NCI-H524 (cell line): Measurements from ENCODE around the gene SLC26A8.
"Not testable (repeated sequence)": the region's sequence is repeated elsewhere in the genome, so short reads cannot be mapped to it uniquely, and the experiment has no call there.

ENCODE experiments used
- DNase-seq, 2 experiments: peaks; one replicate each; lab custom pipeline; 2025; lab: John Stamatoyannopoulos, UW

The SLC26A8 gene

DNA sequence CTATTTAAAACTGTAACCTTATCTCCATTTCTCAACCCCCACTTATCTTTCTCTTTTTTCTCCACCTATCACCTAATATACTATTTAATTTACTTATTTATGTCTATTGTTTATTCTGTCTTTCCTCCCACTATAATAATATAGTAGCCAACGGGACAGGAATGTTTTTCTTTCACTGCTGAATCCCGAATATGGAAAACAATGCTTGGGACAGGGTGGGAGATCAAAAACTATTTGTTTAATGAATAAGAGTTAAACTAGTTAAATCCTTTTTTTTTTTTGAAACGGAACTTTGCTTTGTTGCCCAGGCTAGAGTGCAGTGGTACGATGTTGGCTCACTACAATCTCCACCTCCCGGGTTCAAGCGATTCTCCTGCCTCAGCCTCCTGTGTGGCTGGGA, 109.9 kb downstream of the SLC26A8 start:
- DNase-seq: no peak

DNA sequence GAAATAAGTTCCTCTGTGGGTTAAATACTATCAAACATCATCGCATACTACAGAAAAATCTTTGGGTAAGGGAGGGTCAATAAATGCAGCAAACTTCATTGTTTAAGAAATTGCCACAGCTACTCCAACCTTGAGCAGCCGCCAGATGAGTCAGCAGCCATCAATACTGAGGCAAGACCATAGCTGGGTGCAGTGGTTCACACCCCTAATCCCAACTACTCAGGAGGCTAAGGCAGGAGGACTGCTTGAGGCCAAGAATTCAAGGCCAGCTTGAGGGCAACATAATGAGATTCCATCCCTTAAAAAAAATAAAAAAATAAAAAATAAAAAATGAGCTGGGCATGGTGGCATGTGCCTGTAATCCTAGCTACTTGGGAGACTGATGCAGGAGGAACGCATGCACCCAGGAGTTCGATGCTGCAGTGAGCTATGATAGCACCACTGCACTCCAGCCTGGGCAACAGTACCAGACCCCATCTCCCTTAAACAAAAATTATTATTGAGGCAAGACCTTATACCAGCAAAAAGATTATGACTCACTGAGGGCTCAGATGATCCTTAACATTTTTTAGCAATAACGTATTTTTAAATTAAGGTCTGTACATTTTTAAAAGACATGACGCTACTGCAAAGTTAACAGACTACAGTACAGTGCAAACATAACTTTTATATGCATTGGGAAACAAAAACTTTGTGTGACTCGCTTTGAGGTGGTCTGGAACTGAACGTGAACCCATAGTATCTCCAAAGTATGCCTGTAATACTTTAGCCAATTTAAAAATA, 112.4 kb downstream of the SLC26A8 start:
- DNase-seq: no peak

DNA sequence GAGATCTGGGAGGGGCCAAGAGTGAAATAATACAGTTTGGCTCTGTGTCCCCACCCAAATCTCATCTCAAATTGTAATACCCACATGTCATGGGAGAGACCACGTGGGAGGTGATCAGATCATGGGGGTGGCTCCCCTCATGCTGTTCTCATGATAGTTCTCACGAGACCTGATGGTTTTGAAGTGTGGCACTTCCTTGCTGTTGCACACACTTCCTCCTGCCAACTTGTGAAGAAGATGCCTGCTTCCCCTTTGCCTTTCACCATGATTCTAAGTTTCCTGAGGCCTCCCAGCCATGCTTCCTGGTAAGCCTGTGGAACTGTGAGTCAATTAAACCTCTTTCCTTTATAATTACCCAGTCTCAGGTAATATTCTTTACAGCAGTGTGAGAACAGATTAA, 114.9 kb downstream of the SLC26A8 start:
- DNase-seq: not testable (repeated sequence)

DNA sequence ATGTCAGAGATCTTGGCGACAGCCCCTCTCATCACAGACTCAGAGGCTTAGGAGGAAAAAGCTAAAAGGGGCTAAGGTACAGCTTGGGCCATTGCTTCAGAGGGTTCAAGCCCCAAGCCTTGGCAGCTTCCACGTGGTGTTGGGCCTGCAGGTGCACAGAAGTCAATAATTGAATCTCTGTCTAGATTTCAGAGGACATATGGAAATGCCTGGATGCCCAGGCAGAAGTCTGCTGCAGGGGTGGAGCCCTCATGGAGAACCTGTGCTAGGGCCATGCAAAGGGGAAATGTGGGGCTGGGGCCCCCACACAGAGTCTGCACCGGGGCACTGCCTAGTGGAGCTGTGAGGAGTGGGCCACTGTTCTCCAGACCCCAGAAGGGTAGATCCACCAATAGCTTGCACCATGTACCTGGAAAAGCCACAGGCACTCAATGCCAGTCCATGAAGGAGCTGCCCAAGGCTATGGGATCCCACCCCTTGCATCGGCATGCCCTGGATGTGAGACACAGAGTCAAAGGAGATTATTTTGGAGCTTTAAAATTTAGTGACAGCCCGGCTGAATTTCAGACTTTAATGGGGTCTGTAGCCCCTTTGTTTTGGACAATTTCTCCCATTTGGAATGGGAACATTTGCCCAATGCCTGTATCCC, 115.6 kb downstream of the SLC26A8 start:
- DNase-seq: not testable (repeated sequence)

DNA sequence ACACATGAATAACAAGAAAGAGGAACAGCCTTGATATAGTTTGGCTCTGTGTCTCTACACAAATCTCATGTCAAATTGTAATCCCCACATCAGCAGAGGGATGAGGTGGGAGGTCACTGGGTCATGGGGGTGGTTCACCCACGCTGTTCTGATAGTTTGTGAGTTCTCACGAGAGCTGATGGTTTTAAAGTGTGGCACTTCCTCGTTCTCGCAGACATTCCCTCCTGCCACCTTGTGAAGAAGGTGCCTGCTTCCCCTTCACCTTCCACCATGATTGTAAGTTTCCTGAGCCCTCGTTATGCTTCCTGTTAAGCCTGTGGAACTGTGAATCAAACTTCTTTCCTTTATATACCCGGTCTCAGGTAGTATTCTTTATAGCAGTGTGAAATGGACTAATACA, 116.7 kb downstream of the SLC26A8 start:
- no peak for DNase-seq

DNA sequence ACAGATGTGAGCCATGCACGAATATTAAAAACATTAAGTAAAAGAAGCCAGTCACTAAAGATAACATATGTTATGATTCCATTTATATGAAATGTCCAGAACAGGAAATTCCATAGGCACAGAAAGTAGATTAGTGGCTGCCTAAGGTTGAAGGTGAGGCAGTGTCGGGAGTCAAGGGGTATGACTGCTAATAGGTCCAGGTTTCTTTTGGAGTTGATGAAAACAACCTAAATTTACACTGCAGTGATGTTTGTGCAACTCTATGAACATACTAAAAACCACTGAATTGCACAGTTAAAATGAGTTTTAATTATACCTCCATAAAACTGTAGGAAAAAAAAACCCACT, 118.0 kb downstream of the SLC26A8 start:
- no peak for DNase-seq

DNA sequence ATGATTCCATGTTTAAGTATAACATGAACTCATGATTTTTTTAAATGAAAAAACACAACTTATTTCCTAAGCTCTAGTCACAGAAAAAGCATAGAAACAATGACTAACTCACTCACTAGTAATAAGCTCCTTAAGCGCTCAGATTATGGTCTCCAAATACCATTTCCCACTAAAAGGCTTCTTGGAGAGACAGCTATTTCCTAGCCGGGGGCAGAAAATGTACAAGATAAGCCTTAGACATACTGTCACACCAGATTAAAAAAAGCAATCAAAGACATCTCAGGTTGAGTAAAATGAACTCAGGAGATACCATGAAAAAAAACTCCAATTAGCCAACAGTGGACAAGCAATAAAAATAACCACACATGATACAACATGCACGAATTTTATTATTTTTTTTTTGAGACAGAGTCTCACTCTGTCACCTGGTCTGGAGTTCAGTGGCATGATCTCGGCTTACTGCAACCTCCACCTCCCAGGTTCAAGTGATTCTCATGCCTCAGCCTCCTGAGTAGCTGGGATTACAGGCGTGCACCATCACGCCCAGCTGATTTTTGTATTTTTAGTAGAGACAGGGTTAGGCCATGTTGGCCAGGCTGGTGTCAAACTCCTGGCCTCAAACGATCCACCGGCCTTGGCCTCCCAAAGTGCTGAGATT, 118.5 kb downstream of the SLC26A8 start:
- no peak for DNase-seq

DNA sequence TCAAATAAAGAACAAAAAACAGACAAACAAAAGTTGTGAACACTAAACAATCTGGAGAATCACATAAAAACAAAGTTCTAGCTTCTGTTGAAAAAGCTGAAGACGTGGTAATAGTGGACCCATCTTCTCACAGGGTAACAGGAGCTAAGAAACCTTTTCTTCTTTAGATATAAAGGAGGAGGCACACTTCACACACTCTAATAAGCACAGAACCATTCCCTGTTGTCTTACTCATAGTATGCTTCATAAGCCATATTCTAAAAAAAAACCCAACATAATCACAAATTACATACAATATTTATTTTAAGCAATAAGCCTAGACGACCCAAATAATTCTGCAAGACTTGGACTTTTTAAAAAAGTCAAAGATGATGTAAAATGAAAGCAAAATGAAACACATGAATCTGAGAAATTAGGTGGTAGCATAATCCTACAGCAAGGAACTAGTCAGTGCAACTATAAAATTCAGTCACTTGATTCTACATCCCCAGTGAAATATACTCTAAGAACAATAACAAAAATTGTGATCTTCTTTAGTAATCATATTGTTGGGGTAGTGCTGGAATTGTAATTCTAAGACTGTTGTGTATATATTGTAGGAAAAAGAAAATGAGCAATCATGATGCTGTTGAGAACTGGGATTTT, 119.2 kb downstream of the SLC26A8 start:
- DNase-seq: no peak

DNA sequence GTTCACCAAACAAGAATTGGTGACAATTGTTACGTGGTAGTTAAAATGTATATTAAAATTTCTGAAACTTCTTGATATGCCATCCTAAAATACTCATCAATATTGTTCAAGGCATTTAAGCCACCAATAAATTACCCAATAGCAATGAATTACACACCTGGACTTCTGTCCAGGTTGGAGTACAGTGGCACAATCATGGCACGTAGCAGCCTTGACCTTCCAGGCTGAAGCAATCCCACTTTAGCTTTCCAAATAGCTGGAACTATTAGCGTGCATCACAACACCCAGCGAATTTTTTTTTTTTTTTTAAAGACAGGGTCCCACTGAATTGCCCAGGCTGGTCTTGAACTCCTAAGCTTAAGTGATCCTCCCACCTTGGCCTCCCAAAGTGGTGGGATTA, 120.8 kb downstream of the SLC26A8 start:
- no peak for DNase-seq

DNA sequence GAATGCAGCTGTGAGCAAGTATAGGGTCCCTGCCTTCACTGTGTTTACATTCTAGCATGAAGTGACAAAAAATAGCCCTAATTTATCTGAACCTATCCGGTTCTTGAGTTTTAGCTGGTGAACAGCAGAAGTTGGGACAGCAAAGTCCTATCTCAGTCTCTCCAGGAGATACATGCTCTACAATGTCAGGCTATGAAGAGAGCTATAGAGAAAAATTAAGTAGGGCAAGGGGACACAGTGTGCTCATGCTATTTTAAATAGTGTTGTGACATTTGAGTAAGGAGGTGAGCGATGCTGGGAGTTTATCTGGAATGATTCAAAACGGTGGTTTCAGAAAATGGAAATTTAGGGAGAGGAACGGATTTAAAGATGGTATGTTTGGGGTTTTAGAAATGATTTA, 124.0 kb downstream of the SLC26A8 start:
- no peak for DNase-seq

DNA sequence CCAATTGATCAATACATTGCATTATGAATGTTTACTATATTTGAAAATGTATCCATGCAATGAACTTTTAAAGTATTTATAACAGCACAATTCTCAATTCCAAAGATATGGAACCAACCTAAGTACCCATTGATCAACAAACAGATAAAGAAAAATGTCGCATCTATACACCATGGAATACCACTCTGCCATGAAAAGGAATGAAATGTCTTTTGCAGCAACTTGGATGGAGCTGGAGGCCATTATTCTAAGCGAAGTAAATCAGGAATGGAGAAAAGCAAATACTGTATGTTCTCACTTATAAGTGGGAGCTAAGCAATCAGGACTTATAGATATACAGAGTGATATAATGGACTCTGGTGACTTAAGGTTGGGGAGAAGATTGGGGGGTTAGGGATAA, 126.4 kb downstream of the SLC26A8 start:
- no peak for DNase-seq

DNA sequence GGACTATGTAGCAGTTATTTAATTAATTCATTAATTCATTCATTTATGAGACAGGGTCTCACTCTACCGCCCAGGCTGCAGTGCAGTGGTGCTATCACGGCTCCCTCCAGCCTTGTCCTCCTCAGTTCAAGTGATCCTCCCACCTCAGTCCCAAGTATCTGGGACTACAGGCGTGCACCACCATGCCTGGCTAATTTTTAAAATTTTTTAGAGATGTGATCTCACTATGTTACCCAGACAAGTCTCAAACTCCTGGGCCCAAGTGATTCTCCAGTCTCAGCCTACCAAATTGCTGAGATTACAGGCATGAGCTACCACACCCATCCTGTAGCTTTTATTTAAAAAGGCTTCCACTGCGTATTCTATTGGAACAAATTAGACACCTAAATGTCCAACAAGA, 127.0 kb downstream of the SLC26A8 start:
- DNase-seq: no peak

DNA sequence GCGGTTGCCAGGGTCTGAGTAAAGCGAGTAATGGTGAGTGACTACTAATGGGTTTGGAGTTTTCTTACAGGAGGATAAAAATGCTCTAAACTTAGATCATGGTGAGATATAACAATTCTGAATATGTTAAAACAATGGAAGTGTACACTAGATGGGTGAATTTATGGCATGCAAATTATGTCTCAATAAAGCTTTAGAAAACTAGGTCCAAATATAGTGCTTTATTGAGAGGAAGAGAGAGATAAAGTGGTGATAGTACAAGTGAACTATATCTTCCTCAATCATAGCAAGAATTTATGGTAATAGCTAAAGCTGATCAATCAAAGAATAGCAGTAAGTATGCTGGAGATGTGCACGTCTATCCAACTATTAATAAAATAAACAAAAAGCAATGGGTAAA, 127.4 kb downstream of the SLC26A8 start:
- DNase-seq: no peak

DNA sequence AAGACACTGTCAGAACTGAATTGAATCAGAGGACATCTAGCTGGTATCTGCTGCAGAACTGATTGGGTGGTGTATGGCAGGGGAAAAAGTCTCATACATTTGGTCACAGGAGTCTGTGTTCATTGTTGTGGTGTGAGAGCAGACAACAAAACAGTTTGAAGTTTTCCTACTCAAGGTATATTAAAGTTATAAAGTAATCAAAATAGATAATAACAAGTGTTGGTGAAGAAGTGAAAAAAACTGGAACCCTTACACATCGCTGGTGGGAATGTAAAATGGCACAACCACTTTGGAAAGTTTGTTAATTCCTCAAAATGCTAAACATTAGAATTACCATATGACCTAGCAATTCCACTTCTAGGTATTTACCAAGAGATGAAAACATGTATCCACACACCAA, 128.2 kb downstream of the SLC26A8 start:
- no peak for DNase-seq

DNA sequence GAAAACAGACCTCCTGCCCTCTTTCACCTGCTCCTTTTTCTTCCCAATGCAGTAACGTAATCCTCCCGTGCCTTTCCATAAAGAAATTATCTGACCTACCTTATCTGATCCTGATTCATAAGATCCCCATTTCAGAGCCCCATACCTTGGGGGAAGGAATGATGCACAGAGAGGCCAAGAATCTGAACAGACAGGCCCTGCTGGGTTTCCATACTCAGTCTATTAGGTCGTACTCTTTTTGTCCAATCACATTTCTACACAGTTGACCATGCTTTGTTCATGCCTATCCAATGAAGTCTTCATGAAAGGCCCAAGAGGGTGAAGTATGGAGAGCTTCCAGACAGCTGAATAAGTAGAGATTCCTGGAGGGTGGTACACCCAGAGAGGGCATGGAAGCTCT, 128.9 kb downstream of the SLC26A8 start:
- DNase-seq: no peak

DNA sequence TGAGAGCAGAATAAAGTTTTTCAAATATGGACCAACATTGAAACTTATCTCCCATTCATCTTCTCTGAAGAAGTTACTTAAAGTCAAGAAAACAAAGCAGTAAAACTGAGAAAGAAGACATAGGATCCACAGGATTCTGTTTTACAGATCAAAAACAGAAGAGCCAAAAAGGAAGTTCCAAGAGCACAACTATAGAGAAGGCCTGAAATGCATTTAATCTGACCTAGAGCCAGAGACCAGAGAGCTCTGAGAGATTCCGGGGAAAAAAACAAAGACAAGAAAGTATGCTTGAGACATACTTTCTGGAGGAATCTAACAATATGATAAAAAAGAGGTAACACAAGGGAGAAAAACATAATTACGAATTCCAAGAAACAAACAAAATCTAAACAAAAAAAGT, 129.7 kb downstream of the SLC26A8 start:
- no peak for DNase-seq
